SU-DHL-6 (cell line): Measurements from ENCODE around the gene C2CD2.
A peak's percentile ranks its signal among the peaks of the same experiment; 100 is the strongest.

Experiments
- H2AFZ ChIP-seq: fragments of 200-600 bp; sonication (generic); 2 replicates; pipeline ENCODE4 v1.6.1; 2014; ENCODE audit warnings: low read depth, mild to moderate bottlenecking, moderate library complexity, mixed read lengths, antibody characterized with exemption, low read length; ENCODE audit not compliant: severe bottlenecking
- H3F3A ChIP-seq: fragments of 200-600 bp; shearing (Covaris generic); 2 replicates; pipeline ENCODE4 v1.6.0; 2016; ENCODE audit warnings: antibody characterized with exemption, mild to moderate bottlenecking; ENCODE audit not compliant: insufficient read depth
- H3K27ac ChIP-seq: fragments of 200-600 bp; sonication (generic); 2 replicates; pipeline ENCODE4 v1.5.1; 2016; ENCODE audit warnings: low read depth, mild to moderate bottlenecking, low read length, moderate library complexity, mixed read lengths
- H3K27me3 ChIP-seq: fragments of 200-600 bp; sonication (generic), shearing (Covaris generic); 2 replicates; pipeline ENCODE4 v1.6.0; 2014; ENCODE audit warnings: mild to moderate bottlenecking, low read length
- H3K36me3 ChIP-seq: fragments of 200-600 bp; sonication (generic); 2 replicates; pipeline ENCODE4 v1.6.1; 2014; ENCODE audit warnings: mild to moderate bottlenecking, low read length, mixed read lengths
- H3K4me2 ChIP-seq: fragments of 300-600, 200-600 bp; shearing (Covaris generic), sonication (generic); 2 replicates; pipeline ENCODE4 v1.6.0; 2014; ENCODE audit warnings: low read length, low read depth, mild to moderate bottlenecking; ENCODE audit not compliant: poor library complexity, severe bottlenecking
- H3K4me3 ChIP-seq: fragments of 200-600 bp; sonication (generic); 2 replicates; pipeline ENCODE4 v1.5.1; 2014; ENCODE audit warnings: antibody characterized with exemption, low read length, mild to moderate bottlenecking, mixed read lengths; ENCODE audit not compliant: insufficient read depth, poor library complexity, severe bottlenecking
- H3K79me2 ChIP-seq: fragments of 200-600 bp; sonication (generic); 2 replicates; pipeline ENCODE4 v1.6.1; 2014; ENCODE audit warnings: mild to moderate bottlenecking, low read length, moderate library complexity; ENCODE audit not compliant: insufficient read depth
- H3K9ac ChIP-seq: fragments of 200-600 bp; sonication (generic); 2 replicates; pipeline ENCODE4 v1.7.0; 2014; ENCODE audit warnings: mild to moderate bottlenecking, low read length
- H3K9me2 ChIP-seq: fragments of 200-600 bp; sonication (generic); replicated peaks from 2 replicates; pipeline ENCODE4 v1.6.1; 2014; ENCODE audit warnings: low read length; ENCODE audit not compliant: insufficient read depth
- H3K9me3 ChIP-seq: fragments of 200-600 bp; sonication (generic); 2 replicates; pipeline ENCODE4 v1.6.1; 2014; ENCODE audit warnings: low read length, mixed read lengths; ENCODE audit not compliant: insufficient read depth
- H4K20me1 ChIP-seq: fragments of 200-600 bp; sonication (generic); 2 replicates; pipeline ENCODE4 v1.6.1; 2014; ENCODE audit warnings: low read depth, mild to moderate bottlenecking, antibody characterized with exemption, low read length, moderate library complexity, mixed read lengths
- EZH2phosphoT487 ChIP-seq: fragments of 200-600 bp; sonication (generic), shearing (Covaris generic); conservative IDR thresholded peaks from 2 replicates; pipeline ENCODE4 v1.6.1; 2018; ENCODE audit warnings: mild to moderate bottlenecking, antibody characterized with exemption, low read length, moderate library complexity, mixed read lengths
- TF ChIP-seq, protein P1 (sequence below): fragments of 200-600 bp; sonication (generic); IDR thresholded peaks from one replicate; pipeline ENCODE4 v1.5.1; 2017; ENCODE audit warnings: antibody characterized with exemption, mild to moderate bottlenecking, low read length, moderate library complexity; ENCODE audit not compliant: insufficient read depth, poor library complexity, severe bottlenecking

The C2CD2 gene

DNA sequence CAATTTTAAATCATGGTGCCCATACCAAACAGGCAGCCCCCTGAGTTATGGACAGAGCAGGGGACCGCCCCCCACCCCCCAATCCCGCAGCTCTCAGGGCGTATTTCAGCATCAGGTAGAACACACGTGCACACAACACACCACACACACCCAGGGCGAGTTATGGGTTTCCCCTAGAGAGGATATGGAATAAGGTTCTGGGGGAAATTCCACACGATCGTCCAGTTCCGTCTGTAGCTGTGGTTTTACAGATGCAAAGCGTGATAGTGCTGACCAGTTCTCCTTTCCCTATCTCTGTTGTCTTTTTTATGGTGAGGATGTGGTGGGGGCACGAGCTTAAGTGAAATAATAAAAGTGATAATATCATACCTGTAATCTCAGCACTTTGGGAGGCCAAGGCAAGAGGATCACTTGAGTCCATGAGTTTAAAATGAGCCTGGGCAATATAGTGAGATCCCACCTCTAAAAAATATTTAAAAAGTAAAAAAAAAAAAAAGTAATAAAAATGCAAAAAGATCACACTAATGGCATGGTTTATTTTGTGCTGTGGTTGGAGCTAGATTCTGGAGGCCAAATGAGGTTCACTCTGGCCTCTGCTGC lies 25.1 kb downstream of the C2CD2 start:
- Histone ChIP-seq H4K20me1 (no peaks in the 10 kb centered on the region), H3K27ac (no peak overlapping the region)

GRCh38 chr21:41927727-41928409 lies 25.9 kb downstream of the C2CD2 start:
- no peak overlapping the region for H3K9ac ChIP-seq
- H3K4me2 ChIP-seq, result peak overlapping the region; percentile 9
- H3F3A ChIP-seq, result no peaks in the 10 kb centered on the region
- no peaks in the 10 kb centered on the region for H3K9me3 ChIP-seq
- TF ChIP-seq EZH2phosphoT487, result no peak
- TF ChIP-seq, protein P1, sequence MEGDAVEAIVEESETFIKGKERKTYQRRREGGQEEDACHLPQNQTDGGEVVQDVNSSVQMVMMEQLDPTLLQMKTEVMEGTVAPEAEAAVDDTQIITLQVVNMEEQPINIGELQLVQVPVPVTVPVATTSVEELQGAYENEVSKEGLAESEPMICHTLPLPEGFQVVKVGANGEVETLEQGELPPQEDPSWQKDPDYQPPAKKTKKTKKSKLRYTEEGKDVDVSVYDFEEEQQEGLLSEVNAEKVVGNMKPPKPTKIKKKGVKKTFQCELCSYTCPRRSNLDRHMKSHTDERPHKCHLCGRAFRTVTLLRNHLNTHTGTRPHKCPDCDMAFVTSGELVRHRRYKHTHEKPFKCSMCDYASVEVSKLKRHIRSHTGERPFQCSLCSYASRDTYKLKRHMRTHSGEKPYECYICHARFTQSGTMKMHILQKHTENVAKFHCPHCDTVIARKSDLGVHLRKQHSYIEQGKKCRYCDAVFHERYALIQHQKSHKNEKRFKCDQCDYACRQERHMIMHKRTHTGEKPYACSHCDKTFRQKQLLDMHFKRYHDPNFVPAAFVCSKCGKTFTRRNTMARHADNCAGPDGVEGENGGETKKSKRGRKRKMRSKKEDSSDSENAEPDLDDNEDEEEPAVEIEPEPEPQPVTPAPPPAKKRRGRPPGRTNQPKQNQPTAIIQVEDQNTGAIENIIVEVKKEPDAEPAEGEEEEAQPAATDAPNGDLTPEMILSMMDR, result no peak
- H3K4me3 ChIP-seq, result no peak overlapping the region
- no peaks in the 10 kb centered on the region for H3K9me2 ChIP-seq
- H2AFZ ChIP-seq, result no peak overlapping the region
- H3K36me3 ChIP-seq, result no peaks in the 10 kb centered on the region
- H3K27ac ChIP-seq, result no peak overlapping the region; the same call in 1 of the 2 replicates
- H3K79me2 ChIP-seq, result no peaks in the 10 kb centered on the region
- H4K20me1 ChIP-seq, result no peaks in the 10 kb centered on the region
- H3K27me3 ChIP-seq, result no peaks in the 10 kb centered on the region

More for the DNA sequence above, 25.1 kb downstream of the C2CD2 start:
- Histone ChIP-seq H3K4me2 (peak overlapping the region; percentile 9), H2AFZ (peak overlapping the region; percentile 10), H3K9me2 (no peaks in the 10 kb centered on the region), H3K9ac (no peak overlapping the region), H3K4me3 (no peak overlapping the region), H3K79me2 (no peaks in the 10 kb centered on the region), H3F3A (no peaks in the 10 kb centered on the region), H3K36me3 (no peaks in the 10 kb centered on the region), H3K27me3 (no peaks in the 10 kb centered on the region), H3K9me3 (no peaks in the 10 kb centered on the region)
- TF ChIP-seq, protein P1, result no peak
- TF ChIP-seq EZH2phosphoT487, result no peak

DNA sequence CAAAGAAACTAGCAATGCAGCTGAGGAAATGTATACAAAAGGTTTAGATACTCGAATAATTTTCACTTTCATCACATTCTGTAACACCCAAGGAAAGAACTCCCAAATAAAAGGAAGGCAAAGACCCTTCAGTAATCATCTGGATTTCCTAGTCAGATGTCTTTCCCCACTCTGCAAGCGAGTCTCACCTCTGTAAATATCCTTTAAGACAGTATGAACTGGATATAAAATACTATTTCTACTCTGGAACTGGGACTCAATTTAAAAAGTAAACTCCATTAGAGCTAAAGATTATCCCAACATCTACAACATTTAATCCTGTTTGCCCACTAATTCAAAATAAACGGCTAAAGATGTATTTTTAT lies 27.0 kb downstream of the C2CD2 start:
- Histone ChIP-seq H4K20me1 (no peaks in the 10 kb centered on the region), H3K36me3 (no peaks in the 10 kb centered on the region), H3K9me3 (no peaks in the 10 kb centered on the region), H3K27me3 (no peaks in the 10 kb centered on the region), H3F3A (no peaks in the 10 kb centered on the region), H3K9me2 (no peaks in the 10 kb centered on the region), H3K4me3 (peak overlapping the region; percentile 53), H3K79me2 (no peaks in the 10 kb centered on the region), H2AFZ (peak overlapping the region; percentile 81), H3K4me2 (peak overlapping the region; percentile 90), H3K27ac (peak overlapping the region; percentile 40), H3K9ac (peak overlapping the region; percentile 55)
- TF ChIP-seq EZH2phosphoT487, result no peak
- TF ChIP-seq, protein P1, result no peak
